Retinal pigment epithelial cell (primary cell): ENCODE measurements around the gene CLCN6.

Source experiments
- DNase-seq: peaks from one replicate; pipeline ENCODE4 v3.0.0-alpha.2; 2010; ENCODE audit warnings: low read depth
- H3K4me3 ChIP-seq: 2 replicates; pipeline ENCODE4 v1.5.1; 2011; ENCODE audit warnings: mild to moderate bottlenecking, low read length, control low read depth, moderate library complexity
- CTCF ChIP-seq: conservative IDR thresholded peaks from 2 replicates; pipeline ENCODE4 v1.5.1; 2011; ENCODE audit warnings: low read depth, low read length, control low read depth, inconsistent platforms

The CLCN6 gene

GRCh38 chr1:11764519-11764918 lies 41.5 kb upstream of the CLCN6 start:
- H3K4me3 ChIP-seq, result no peak overlapping the region
- TF ChIP-seq CTCF, result no peak
- no peak for DNase-seq

GRCh38 chr1:11765661-11766428 lies 40.1 kb upstream of the CLCN6 start:
- TF ChIP-seq CTCF, result no peak
- DNase-seq, result no peak
- H3K4me3 ChIP-seq, result no peak overlapping the region

GRCh38 chr1:11766429-11766776 lies 39.6 kb upstream of the CLCN6 start:
- H3K4me3 ChIP-seq, result no peak overlapping the region
- TF ChIP-seq CTCF, result no peak

DNA sequence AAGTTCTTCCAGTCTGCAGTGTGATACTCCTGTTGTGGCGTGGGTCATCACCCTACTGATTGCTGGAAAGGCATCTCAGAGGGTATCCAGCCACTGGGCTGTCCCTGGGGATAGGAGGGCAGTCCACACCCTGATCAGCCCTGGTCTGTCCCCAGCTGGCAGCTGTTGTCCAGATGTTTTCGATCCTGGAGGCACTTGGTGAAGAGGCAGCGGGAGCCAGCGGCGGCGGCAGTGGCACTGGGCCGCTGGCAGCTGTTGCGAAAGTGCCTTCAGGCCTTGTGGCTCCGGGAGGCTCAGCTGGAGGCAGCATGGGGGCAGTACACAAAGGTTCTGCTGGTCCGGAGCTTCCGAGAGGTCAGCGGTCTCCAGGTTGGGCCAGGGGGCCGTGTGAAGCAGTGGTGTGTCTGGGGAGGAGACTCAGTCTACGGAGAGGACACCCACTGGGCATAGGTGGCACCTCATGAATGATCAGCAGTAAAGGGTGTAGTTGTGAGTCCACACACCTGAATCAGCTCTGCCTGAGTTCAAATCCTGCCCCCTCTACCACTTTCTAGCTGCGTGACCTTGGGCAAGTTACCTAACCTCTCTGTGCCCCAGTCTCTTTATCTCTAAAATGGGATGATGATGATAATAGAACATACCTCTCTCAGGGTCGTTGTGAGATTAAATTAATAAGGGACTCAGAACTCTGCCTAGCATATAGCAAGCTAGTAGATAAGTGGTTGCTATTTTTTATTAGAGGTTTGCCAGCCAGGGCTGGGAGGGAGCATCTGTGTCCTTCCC lies 37.9 kb upstream of the CLCN6 start:
- no peak for DNase-seq
- TF ChIP-seq CTCF, result no peak
- H3K4me3 ChIP-seq, result no peak overlapping the region

More at GRCh38 chr1:11766429-11766776, 39.6 kb upstream of the CLCN6 start:
- DNase-seq, result no peak

DNA sequence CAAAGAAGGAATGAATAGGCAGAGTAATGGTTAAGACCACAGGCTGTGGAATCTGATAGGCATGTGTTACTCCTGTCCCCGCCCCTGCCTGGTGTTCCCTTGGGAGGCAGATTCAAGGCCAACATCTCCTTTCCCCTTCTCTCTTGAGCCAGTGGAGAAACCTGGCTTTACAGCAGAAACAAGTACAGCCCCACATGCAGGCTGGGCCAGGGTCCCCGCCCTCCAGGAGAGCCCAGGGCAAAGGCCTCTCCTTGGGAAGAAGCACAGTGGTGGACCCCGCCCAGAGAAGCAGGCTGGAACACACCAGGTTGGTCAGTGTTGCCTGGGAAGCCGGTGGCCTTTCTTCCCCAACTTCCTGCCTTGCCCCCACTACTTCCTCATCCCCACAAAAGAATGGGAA lies 37.2 kb upstream of the CLCN6 start:
- no peak for TF ChIP-seq CTCF
- no peak for DNase-seq
- no peak overlapping the region for H3K4me3 ChIP-seq

- no peak for DNase-seq
- TF ChIP-seq CTCF, result no peak
- no peak overlapping the region for H3K4me3 ChIP-seq
Measured at GRCh38 chr1:11769274-11769673, 36.7 kb upstream of the CLCN6 start.

GRCh38 chr1:11770011-11770410 lies 36.0 kb upstream of the CLCN6 start:
- H3K4me3 ChIP-seq, result no peak overlapping the region
- no peak for DNase-seq
- TF ChIP-seq CTCF, result no peak
